Fibroblast of the conjunctiva (primary cell): ENCODE data around the gene SGCA.

Experiments
- DNase-seq: peaks from one replicate; pipeline ENCODE4 v3.0.0-alpha.2; 2010; ENCODE audit warnings: low read depth

SGCA gene

GRCh38 chr17:50209472-50210239, 43.9 kb downstream of the SGCA start:
- peak; percentile 99 for DNase-seq

GRCh38 chr17:50210240-50211225, 44.7 kb downstream of the SGCA start:
- peak; percentile 88 for DNase-seq

GRCh38 chr17:50211249-50212120, 45.7 kb downstream of the SGCA start:
- DNase-seq, result no peak

- DNase-seq, result no peak
These were observed 46.5 kb downstream of the SGCA start for GRCh38 chr17:50212121-50212843.

- no peak for DNase-seq
These were observed 47.5 kb downstream of the SGCA start for GRCh38 chr17:50213026-50214022.

GRCh38 chr17:50214976-50215760, 49.4 kb downstream of the SGCA start:
- no peak for DNase-seq

- DNase-seq, result no peak
These were observed 51.8 kb downstream of the SGCA start for GRCh38 chr17:50217591-50217990.

- DNase-seq, result no peak
These were observed 52.4 kb downstream of the SGCA start for GRCh38 chr17:50218071-50218759.

GRCh38 chr17:50218771-50219315, 53.0 kb downstream of the SGCA start:
- DNase-seq, result peak; percentile 84

GRCh38 chr17:50219342-50219741, 53.5 kb downstream of the SGCA start:
- no peak for DNase-seq

- no peak for DNase-seq
These were observed 54.2 kb downstream of the SGCA start for GRCh38 chr17:50219939-50220465.

GRCh38 chr17:50220811-50221210, 55.0 kb downstream of the SGCA start:
- no peak for DNase-seq

GRCh38 chr17:50221266-50221863, 55.6 kb downstream of the SGCA start:
- no peak for DNase-seq

- DNase-seq, result no peak
These were observed 56.2 kb downstream of the SGCA start for GRCh38 chr17:50221864-50222545.

GRCh38 chr17:50222922-50223321, 57.1 kb downstream of the SGCA start:
- DNase-seq, result no peak
